Activated T-cell treated with anti-CD3 and anti-CD28 coated beads, Interleukin-2, amount 50 U/mL, for 48 hours (primary cell): ENCODE results near the gene MRRF.
"Not testable (repeated sequence)": the region's sequence is repeated elsewhere in the genome, so short reads cannot be mapped to it uniquely, and the experiment has no call there.

Source experiments
- DNase-seq, 2 experiments: peaks; one replicate each; pipeline ENCODE4 v3.0.0-alpha.2; 2020

Gene MRRF

DNA sequence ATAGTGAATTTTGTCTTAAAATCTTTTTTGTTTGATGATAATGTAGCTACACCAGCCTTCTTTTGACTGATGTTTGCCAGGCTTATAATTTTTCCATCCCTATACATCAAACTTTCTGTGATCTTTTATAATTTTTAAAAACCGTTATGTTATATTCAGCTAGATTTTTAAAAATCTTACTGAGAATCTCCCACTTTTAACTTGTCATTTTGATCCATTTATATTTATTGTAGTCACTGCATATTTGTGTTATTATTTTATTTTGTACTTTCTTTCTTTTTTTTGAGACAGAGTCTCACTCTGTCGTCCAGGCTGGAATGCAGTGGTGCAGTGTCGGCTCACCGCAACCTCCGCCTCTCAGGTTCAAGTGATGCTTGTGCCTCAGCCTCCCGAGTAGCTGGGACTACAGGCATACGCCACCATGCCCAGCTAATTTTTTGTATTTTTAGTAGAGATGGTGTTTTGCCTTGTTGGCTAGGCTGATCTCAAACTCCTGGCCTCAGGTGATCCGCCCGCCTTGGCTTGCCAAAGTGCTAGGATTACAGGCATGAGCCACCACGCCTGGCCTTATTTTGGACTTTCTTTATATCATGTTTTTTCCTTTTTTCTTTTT is 12.7 kb downstream of the MRRF start:
- DNase-seq, result no peak

DNA sequence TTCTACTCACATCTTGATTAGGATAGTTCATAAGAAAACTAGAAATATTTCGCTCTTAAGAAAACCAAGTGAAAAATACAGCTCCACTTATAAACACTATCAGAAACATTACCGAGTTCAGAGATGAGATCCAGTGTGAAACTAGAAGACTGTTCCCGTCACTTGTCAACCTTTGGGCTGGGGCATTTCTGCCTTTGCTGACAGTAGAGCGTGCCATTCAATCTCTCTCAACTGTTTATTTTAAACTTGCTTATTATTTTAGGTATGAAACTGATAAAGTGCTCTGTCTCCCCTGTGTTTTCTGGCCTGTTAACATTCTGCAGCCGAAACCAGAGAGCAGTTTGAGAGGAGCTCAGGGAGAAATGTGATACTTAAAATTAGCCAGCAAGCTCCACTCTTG is 16.7 kb downstream of the MRRF start:
- DNase-seq, result no peak

DNA sequence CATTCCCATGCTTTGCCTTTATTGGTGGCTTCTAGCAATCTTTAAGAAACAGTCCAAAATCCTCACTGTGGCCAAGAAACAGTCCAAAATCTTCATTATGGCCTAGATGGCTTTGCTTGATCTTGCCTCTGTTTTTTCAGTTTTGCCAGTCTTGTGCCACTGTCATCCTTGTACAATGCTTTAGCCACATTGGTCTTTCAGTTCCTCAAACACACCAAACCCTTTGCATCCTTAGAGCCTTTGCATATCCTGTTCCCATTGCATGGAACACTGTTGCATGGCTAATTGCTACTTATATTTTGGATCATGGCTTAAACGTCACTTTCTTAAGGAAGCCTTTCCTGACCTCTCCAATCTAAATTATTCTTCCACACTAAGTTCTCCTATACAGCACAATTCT is 22.1 kb downstream of the MRRF start:
- DNase-seq, result no peak

DNA sequence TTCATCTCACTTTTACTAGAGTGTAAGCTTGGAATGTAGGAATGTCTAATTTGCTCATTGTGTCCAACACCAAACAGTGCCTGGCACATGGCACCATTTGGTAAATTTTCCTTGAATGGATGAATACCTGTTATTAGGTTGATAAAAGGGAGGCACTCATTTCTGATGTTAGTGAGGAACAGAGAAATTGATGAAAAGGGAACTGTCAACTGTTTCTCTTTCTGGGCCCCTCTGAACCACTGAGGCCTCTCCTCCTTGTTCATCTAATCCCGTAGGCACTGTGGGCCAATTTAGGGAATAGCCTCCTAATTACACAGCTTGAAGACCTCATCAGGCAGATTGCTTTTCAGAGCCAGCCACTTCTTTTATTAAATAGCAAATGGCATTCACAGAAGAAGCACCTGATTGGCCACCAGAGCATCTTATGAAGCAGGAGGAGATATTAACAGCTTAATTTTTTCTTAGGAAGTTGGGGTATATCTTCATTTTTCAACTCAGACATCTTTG is 22.6 kb downstream of the MRRF start:
- DNase-seq, result no peak

DNA sequence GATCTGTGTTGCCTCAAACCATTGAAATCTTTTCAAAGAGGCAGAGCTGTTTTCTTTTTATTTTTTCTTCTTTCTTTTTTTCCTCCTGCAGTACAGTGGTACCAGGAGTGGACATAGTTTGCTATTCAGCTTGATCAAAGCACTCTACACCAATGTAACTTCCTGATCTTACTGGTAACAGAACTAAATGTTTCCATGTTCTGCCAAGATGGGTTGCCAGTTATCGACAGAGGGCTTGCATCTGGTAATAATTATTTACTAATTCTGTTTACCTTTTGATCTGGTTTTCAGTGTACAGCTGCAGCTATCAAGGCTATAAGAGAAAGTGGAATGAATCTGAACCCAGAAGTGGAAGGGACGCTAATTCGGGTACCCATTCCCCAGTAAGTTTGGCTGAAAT is 26.8 kb downstream of the MRRF start:
- DNase-seq, result no peak

DNA sequence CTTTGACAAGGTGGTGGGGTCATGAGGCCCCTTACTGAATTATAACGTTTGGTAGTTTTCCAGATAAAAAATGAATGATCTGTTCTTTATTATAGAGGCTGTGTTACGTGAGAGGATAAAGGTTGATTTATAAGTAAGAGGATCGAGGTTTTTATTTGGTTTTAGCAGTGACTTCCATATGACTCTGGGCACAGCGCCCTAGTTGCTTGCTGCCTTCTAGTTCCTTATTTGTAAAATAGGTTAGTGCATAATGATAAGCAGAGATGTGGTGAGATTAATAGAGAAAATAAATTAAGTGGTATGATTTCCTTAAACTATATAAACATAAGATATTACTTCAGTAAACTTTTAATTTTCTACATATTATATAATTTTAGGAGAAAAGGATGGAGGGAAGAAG is 29.8 kb downstream of the MRRF start:
- no peak for DNase-seq

DNA sequence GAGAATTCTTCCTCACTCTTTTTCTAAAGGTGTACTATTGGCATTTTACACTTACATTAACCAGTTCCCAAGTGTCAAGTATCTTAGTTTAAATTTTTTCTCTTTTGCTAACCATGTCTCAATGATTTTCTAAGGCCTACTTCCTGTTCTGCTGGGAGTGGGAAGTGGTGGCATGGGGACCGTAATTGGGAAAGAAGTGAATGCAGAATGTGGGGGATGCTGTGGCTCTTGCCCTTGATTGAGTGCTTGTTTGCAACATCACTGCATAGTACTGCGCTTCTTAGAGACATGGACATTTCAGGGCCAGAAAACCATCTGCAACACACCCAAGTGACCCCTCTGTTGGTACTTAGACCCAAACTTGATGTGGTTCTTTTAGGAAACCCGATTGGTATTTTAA is 32.8 kb downstream of the MRRF start:
- no peak for DNase-seq

DNA sequence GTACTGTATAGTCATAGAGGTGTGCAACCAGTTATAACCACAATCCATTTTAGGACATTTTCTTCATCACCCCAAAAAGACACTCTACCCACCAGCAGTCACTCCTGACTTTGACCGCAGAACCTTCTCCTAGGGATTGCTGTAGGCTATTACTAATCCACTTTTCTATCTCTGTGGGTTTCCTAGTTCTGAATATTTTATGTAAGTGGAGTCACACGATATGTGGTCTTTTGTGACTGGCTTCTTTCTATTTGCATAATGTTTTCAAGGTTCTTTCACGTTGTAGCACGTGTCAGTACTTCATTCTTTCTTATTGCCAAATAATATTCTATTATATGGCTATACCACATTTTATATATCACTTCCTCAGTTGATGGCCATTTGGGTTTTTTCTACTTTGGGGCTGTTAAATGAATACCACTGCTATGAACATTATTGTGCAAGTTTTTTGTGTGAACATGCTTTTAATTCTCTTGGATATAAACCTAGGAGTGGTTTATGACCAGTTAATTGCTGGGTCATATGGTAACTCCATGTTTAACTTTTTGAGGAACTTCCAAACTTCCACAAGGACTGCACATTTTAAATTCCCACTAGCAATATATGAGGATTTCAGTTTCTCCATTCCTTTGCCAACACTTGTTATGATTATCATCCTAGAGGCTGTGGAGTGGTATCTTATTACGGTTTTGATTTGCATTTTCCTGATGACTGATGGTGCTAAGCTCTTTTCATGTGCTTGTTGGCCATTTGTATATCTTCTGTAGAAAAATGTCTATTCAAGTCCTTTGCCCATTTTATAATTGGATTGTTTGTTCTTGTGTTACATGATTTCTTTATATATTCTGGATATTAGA is 37.8 kb downstream of the MRRF start:
- no peak for DNase-seq

DNA sequence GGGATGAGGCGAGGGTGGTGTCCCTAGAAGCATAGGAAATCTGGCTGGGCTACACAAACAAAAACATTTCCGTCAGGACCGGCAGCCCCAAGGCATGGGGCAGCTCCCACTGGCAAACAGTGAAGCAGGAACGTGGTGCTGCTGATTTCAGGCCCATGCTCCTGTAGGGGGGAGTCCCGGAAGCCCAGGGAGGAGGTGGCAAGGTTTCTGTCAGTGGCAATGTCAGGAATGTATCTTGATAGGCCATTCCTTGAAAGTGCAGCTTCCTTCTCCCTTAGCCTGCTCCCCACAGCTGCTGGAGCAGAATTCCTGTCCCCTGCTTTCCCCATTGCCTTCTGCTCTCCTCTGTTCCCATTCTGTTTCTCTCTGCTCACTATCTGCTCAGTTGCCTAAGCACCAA is 42.4 kb downstream of the MRRF start:
- DNase-seq, result no peak

DNA sequence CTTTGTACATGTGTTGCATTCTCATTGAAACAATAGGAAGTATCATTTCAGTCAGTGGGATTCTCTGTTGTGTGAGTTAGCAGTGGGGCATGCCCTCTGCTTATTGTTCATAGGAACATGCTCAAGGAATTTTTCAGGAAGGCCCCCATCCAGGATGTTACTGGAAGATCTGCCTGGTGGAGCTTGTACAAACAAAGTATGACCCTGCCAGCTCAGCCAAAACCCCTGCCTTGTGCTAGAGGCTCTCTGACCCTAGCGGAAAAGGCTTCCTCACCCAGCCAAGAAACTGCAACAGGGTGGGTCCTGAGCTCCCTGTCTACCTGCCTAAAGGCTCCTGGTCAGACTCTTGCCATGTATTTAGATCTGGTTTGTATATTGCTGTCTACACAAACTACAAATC is 43.2 kb downstream of the MRRF start:
- DNase-seq, result no peak

DNA sequence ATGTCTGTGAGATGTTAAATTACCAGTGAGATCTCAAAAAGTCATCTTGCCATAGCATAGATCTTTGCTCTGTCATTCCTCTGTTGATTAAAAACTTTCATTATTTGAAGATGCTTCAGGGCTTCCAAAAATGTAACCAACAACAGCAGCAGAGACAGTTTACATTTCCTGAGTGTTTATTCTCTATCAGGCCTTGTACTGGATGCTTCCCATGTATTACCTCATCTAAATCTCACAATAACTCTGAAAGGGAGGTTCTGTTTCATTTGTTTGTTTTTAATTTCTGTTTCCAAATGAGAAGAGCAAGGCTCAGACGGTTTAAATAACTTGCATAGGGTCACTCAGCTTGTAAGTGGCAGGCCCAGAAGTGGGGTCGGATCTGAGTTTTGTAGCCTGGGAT is 45.2 kb downstream of the MRRF start:
- no peak for DNase-seq

DNA sequence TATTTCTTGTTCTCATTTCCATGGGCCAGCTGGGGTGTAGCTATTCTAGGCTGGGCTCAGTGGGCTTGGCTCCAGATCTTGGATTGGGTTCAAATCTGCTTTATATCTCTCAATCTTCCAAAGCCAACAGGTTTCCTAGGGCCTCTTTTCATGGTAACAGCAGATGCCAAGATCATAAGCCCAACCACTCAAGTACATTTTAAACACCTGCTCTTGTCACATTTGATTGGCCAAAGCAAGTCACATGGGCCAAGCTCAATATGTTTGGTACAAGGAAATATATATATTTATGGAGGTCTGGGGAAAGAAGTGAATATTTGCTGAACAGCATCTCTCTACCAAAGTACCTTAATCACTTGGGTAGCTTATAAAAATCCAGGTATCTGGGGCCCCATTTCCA is 49.5 kb downstream of the MRRF start:
- no peak for DNase-seq

DNA sequence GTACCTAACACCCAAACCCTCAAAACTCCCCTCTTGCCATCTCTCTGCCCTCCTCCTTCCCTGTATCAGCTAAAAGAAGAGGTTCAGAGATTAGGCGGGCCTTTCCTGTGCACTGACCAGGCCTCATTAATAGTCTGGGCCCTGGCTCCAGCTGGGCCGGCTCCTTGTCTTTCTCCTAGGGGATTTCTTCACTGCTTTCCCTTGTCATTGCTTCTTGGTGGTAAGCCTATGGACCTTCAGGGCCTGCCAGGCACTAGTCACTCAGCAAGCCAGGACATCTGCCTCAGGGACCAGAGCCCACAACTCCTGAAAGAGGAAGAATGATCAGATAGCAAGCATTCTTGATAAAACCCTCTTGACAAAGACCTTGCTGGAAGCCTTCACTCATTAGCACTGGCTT is 50.9 kb downstream of the MRRF start:
- no peak for DNase-seq

DNA sequence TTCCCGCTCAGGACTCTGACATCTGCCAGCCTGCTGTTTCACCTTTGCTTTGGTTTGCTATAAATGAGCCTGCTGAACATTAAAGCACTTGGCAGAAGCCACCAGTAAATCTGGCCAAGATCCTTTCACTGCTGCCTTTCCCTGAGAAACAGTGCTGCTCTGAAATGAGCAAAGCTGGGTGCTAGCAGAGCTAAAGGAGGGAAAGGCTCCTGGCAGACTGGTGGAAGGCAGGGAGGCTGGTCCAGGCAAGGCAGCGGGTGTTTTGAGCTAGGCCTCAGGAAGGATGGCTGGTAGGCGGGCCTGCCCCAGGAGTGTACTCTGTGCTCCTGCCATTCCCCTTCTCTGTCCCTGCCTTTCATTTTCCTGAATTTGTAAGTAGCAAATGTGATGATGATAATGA is 53.6 kb downstream of the MRRF start:
- DNase-seq, result no peak

DNA sequence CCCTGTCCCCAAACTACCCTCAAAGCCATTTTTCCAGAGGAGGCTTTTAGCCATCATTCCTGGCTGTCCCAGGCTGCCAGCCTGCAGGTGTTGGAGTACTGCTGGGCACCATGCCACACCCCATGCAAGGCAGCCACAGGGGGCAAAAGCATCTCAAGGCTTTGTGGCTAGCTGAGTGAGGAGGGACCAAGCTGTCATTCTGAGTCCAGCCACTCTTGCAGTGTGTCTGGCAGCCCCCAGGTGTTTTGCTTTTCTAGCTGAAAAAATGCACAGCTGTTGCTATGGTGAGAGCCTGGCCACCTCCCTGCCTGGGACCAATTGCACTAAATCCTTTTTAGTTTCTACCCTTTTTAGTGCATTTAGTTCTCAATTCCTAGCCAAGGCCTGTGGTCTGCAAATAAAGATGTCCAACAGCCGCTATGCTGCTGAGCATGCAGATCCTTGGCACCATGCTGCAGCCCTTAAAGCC is 55.8 kb downstream of the MRRF start:
- no peak for DNase-seq

DNA sequence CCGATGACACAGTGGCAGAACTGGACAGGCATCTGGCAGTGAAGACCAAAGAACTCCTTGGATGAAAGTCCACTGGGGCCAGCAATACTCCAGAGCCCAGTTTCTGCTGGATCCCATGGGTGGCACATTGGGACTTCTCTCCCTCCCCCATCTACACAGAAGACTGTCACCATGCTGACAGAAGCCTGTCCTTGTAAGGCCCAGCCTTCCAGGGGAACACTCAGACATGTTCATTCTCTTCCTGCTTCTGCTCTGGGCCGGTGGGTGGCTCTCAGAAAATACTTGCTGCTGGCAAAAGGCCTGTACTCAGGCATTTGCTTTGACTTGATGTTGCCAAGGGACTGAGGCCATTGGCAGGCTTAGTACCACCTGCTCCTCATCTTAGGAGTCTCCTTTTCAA is 57.9 kb downstream of the MRRF start:
- DNase-seq, result no peak

DNA sequence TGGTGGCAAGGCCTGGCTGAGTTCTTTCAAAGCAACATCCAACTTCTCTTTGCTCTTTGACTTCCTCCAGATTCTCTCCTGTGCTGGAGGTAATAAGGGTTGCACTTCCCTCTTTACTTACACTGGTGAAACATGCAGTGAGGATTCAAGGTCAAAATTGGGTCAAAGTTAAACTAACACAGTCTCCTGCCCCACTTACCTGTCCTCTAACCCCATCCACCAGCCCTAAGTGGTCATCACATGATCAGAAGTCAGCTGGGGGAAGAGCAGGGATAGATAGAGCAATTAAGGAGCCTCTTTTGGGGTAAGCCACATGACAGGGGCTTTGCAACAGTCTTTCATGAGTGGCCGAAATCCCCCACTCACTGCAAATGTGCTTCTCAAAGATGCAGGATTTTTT is 60.0 kb downstream of the MRRF start:
- not testable (repeated sequence) for DNase-seq

DNA sequence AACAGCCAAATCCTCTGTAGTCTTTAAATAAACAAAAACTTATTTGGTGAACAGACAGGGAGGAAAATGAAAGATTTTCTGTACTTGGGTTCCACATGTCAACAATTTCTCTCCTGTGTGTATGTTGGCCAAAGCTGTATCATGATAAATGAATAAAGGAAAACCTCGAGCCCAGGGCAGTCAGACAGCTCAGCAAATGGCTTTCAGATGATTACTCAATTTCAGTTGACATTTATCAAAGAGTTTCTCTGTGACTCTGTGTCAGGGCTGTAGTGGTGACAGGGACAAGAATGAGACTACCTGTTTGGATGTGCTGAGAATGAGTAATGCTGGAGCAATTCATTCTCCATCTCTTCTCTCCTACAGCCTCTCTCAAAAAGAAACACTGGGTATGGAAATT is 60.4 kb downstream of the MRRF start:
- DNase-seq, result no peak

DNA sequence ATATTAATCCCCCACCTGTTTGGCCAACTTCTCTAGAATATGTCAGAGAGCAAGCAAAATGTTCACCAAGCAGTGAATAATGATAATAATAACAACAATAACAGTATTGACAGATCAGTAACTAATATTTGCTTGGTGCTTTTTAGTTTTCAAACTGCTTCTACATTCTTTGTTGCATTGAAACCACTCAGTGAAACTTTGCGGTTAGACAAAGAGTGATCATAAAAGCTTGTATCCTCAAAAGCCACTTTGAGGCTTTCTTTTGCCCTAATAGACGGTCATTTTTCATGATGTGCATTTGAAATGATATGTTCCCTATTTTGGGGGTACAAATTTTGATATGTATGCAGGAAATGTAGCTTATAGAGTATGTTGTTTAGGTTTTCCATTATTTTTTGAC is 62.5 kb downstream of the MRRF start:
- no peak for DNase-seq

DNA sequence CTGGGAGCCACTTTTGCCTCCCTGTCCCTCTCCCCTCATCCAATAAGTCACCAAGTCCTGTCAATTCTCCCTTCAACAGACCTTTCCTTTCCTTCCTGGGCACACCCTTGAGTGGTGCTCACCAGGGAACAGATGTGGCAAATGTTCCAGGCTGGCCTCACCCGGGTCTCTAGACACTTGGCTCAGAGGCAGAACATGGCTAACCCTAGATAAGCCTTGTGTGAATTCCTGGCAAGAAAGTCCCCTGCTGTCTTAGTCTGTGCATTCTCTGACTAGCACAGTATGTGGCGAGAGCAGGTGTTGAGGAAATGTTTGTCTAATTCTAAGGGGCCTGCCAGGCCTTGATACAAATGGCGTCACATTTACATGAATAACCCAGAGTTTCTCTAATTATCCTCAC is 64.9 kb downstream of the MRRF start:
- DNase-seq, result no peak

DNA sequence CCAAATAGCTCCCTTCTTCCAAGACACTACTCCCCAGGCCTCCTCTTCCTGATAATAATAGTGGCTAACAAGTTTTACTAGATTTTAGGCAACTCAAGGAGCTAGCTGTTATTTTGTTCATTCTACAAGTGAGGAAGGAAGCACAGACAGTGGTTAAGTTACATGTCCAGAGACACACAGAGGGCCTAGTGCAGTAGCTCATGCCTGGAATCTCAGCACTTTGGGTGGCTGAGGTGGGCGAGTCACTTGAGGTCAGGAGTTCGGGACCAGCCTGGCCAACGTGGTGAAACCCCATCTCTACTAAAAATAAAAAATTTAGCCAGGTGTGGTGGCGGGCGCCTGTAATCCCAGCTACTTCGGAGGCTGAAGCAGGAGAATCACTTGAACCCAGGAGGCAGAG is 65.8 kb downstream of the MRRF start:
- not testable (repeated sequence) for DNase-seq

DNA sequence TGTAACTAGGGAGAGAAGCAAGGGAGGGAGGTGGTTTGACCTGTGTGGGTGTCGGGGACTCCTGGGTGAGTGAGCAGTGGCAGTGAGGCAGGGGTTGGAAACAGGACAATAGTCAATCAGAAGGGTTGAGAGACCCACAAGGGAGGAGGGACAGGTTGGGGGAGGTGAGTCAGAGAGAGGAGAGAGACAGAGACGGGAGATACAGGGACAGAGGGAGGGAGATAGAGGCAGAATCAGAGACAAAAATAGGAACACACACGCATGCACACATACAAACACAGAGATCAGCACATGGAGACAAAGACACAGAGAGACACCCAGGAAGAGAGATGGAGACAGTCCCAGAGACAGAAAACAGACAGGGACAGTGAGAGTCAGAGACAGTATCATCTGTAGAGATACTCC is 66.8 kb downstream of the MRRF start:
- DNase-seq, result no peak

DNA sequence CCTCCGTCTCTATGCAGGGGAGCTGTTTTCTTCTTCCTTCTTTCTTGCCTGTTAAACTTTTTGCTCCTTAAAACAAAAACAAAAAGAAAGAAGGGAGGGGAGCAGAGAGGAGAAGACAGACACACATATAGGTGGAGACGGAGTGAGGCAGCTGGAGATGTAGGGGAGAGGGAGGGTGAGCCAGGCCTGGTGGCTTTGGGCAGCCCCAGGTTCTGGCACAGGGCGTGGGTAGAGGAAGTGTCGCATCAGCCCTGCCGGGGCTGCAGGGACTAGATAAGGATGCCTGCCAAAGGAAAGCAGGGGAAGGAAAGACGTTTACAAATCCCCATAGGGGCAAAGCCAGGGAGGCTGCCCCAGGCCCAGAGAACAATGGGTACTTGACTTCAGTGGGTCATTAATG is 67.4 kb downstream of the MRRF start:
- DNase-seq, result no peak

DNA sequence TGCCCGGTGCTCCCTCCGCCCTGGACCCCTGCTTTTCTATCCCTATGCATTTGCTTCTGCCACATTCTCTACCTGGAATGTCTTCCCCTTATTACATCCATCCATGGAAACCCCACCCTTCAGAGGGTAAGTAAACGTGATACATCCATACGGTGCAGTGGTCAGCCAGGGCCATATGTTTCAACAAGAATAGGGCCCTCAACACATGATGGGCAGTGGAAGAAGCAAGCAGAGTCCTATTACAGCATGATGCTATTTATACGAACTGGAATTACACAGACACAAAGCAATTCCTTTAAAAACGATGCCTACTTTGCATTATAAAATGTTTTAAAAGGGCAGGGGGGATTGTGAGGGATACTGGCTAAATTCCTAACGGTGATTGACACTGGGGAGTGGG is 68.0 kb downstream of the MRRF start:
- no peak for DNase-seq
